Fibroblast of pulmonary artery (primary cell): ENCODE data around the gene MTMR3.

ENCODE experiments used
- DNase-seq: peaks from one replicate; pipeline ENCODE4 v3.0.0-alpha.2; 2010; ENCODE audit warnings: low read depth
- H3K4me3 ChIP-seq: replicated peaks from 2 replicates; pipeline ENCODE4 v1.5.1; 2011; ENCODE audit warnings: low read depth, mild to moderate bottlenecking, control low read depth, low read length, moderate library complexity
- CTCF ChIP-seq: IDR thresholded peaks from 2 replicates; pipeline ENCODE4 v1.5.1; 2011; ENCODE audit warnings: mild to moderate bottlenecking, control low read depth, low read length, inconsistent platforms; ENCODE audit errors: missing control alignments

Gene MTMR3

GRCh38 chr22:30008401-30008800 lies 125.4 kb downstream of the MTMR3 start:
- TF ChIP-seq CTCF = no peak
- no peak overlapping the region for H3K4me3 ChIP-seq
- no peak for DNase-seq

DNA sequence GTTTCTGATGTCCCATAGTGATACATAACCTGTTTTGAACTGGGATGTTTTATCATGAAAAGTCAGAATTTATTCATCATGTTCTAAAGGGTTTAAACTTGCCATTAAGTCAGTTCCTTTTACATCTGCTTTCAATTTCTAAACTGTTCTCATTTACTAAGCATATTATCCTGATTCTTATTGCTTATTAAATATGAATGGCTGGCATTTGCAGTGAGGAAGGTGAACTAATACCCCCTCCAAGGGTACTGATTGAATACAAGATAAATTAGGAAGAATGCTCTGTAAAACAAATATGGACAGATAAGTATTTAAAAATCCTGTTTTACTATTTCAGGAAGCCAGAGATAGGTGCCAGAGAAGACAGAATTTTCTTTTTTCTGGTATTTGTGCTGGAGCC lies 126.5 kb downstream of the MTMR3 start:
- no peak for TF ChIP-seq CTCF

GRCh38 chr22:30010789-30011405 lies 127.9 kb downstream of the MTMR3 start:
- no peak for TF ChIP-seq CTCF

More for the DNA sequence above, 126.5 kb downstream of the MTMR3 start:
- H3K4me3 ChIP-seq = no peak overlapping the region
- no peak for DNase-seq

DNA sequence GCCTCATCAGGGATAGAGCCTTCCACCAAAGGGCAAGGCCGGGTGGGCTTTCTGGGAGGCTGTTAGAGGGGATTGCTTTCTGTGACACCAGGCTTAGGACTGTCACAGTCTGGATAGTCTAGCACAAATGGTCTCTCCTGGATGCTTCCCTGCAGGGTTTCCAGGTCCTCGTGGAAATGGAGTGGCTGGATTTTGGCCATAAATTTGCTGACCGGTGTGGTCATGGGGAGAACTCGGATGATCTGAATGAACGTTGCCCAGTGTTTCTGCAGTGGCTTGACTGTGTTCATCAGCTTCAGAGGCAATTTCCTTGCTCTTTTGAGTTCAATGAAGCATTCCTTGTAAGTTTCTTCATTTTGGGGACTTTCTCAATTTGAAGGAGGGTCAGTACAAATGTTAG lies 130.2 kb downstream of the MTMR3 start:
- no peak for DNase-seq
- no peak for TF ChIP-seq CTCF
- no peak overlapping the region for H3K4me3 ChIP-seq

More at GRCh38 chr22:30010789-30011405, 127.9 kb downstream of the MTMR3 start:
- no peak for DNase-seq
- no peak overlapping the region for H3K4me3 ChIP-seq

DNA sequence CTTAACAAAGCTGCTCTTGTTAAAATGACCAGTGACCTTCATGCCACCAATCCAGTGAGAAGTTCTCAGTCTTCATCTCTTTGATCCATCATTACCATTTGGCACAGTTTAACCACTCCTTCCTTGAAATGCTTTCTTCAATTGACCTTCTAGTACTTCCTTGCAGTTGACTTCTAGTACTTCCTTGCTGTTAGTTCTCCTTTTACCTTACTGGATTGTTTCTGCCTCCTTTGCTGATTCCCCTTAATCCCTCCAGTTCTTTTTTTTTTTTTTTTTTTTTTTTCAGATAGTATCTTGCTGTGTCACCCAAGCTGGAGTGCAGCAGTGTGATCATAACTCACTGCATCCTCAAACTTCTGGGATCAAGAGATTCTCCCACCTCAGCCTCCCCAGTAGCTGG lies 131.3 kb downstream of the MTMR3 start:
- no peak overlapping the region for H3K4me3 ChIP-seq
- no peak for DNase-seq
- TF ChIP-seq CTCF = no peak

DNA sequence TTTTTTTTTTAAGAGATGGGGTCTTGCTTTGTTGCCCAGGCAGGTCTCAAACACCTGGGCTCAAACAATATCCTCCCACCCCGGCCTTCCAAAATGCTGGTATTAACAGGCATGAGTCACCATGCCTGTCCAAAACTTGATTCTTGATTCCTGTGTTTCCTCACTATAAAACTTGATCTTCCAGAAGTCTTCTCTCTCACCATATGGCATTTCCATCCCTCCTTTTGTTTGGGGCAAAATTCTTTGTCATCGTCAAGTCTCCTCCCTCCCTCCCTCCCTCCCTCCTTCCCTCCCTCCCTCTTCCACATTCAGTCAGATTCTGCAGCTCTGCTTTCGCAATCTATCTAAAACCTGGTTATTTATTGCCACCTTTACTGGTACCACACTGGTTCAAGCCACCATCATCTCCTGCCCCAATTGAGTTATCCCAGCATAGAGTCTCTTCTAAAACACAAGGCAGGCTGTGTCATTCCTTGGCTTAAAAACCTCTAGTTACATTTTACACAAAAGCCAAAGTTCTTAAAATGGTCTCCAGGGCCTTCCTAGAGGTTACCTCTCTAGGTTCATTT lies 132.3 kb downstream of the MTMR3 start:
- no peak for TF ChIP-seq CTCF
- DNase-seq = peak; percentile 38
- H3K4me3 ChIP-seq = no peak overlapping the region

DNA sequence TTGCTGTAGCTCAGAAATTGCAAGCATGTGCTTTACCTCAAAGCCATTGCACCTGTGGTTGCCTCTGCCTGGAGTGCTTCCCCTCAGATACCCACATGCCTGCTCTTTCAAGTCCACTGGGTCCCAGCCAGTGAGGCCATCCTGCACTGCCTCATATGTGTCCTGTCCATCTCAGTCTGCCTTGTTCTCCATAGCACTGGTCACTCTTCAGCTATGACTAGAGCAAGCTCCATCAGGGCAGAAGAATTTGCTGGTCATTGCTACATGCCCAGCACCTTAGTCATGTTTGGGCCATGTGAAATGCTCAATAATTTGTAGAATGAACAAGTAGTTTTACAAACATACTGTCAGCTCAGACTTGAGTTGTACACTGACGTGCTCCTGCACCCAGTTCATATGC lies 132.9 kb downstream of the MTMR3 start:
- peak; percentile 30 for DNase-seq
- H3K4me3 ChIP-seq = no peak overlapping the region
- TF ChIP-seq CTCF = no peak
